ENCODE measurements around the gene ZNF778.

ZNF778 gene

GRCh38 chr16:89278441-89279240 is 61.1 kb downstream of the ZNF778 start:
- no peak for DNase-seq

- DNase-seq: no peak
Measured at GRCh38 chr16:89279666-89280481, 62.4 kb downstream of the ZNF778 start.

GRCh38 chr16:89280546-89281188 is 63.2 kb downstream of the ZNF778 start:
- DNase-seq: no peak

- no peak for DNase-seq
Measured at GRCh38 chr16:89281189-89281577, 63.7 kb downstream of the ZNF778 start.

- DNase-seq: no peak
Measured at GRCh38 chr16:89281829-89282228, 64.3 kb downstream of the ZNF778 start.

- no peak for DNase-seq
Measured at GRCh38 chr16:89282523-89282922, 65.0 kb downstream of the ZNF778 start.

GRCh38 chr16:89283449-89283848 is 65.9 kb downstream of the ZNF778 start:
- DNase-seq: no peak

- DNase-seq: no peak
Measured at GRCh38 chr16:89285381-89285780, 67.9 kb downstream of the ZNF778 start.

GRCh38 chr16:89286096-89286495 is 68.6 kb downstream of the ZNF778 start:
- no peak for DNase-seq
